DND-41 (cell line): ENCODE measurements around the gene SEC31B.

Experiments
- ATAC-seq: fragments of 200-7000 bp; cut with Tn5 transposase; 3 replicates; pipeline ENCODE4 v1.9.1; 2021; ENCODE audit warnings: low read depth; ENCODE audit not compliant: insufficient read depth
- DNase-seq: peaks from one replicate; pipeline ENCODE4 v3.0.0-alpha.2; 2020
- H2AFZ ChIP-seq: 2 replicates; pipeline ENCODE4 v1.6.0; 2012; ENCODE audit warnings: low read depth, low read length
- H3K27ac ChIP-seq: 2 replicates; pipeline ENCODE4 v1.5.1; 2012; ENCODE audit warnings: low read length, inconsistent platforms
- H3K27me3 ChIP-seq: fragments of 200-600 bp; sonication (generic); 2 replicates; pipeline ENCODE4 v1.6.0; 2012; ENCODE audit warnings: low read length, mild to moderate bottlenecking, inconsistent platforms; ENCODE audit not compliant: insufficient read depth, poor library complexity
- H3K36me3 ChIP-seq: 2 replicates; pipeline ENCODE4 v1.5.1; 2012; ENCODE audit warnings: low read length, inconsistent platforms; ENCODE audit not compliant: insufficient read depth
- H3K4me1 ChIP-seq: 2 replicates; pipeline ENCODE4 v1.5.1; 2012; ENCODE audit warnings: mild to moderate bottlenecking, low read length; ENCODE audit not compliant: insufficient read depth
- H3K4me2 ChIP-seq: 2 replicates; pipeline ENCODE4 v1.6.0; 2012; ENCODE audit warnings: mild to moderate bottlenecking, moderate library complexity, low read length, inconsistent platforms; ENCODE audit not compliant: insufficient read depth
- H3K4me3 ChIP-seq, 2 experiments: fragments of 200-600 bp in 1 of 2; shearing (Covaris generic) in 1 of 2; 2 replicates each; pipeline ENCODE4 v1.5.1; 2012 to 2016; ENCODE audit warnings: inconsistent platforms in 2 of 2, low read length in 2 of 2, mild to moderate bottlenecking in 2 of 2, low read depth in 1 of 2, moderate library complexity in 1 of 2
- H3K79me2 ChIP-seq: 2 replicates; pipeline ENCODE4 v1.6.0; 2012; ENCODE audit warnings: low read length, inconsistent platforms; ENCODE audit not compliant: insufficient read depth
- H3K9ac ChIP-seq: 2 replicates; pipeline ENCODE4 v1.6.0; 2012; ENCODE audit warnings: low read depth, mild to moderate bottlenecking, inconsistent platforms, low read length, moderate library complexity
- H3K9me3 ChIP-seq: 2 replicates; pipeline ENCODE4 v1.5.1; 2012; ENCODE audit warnings: low read length, moderate library complexity, mild to moderate bottlenecking, inconsistent platforms; ENCODE audit not compliant: insufficient read depth, severe bottlenecking
- H4K20me1 ChIP-seq: 2 replicates; pipeline ENCODE4 v1.6.0; 2012; ENCODE audit warnings: low read length; ENCODE audit not compliant: insufficient read depth
- EZH2 ChIP-seq: IDR thresholded peaks from 3 replicates; pipeline ENCODE4 v1.6.1; 2012; ENCODE audit warnings: borderline replicate concordance, low read depth, mild to moderate bottlenecking, moderate library complexity, low read length, inconsistent platforms; ENCODE audit not compliant: severe bottlenecking
- TF ChIP-seq, protein P1 (sequence below): IDR thresholded peaks from 2 replicates; pipeline ENCODE4 v1.5.1; 2012; ENCODE audit warnings: borderline replicate concordance, low read length, moderate library complexity, mild to moderate bottlenecking; ENCODE audit not compliant: poor library complexity, severe bottlenecking; ENCODE audit errors: extremely low read depth

Gene SEC31B

GRCh38 chr10:100468322-100468721, 51.3 kb downstream of the SEC31B start:
- no peak for ATAC-seq
- no peak for DNase-seq
- H3K9ac ChIP-seq = no peak overlapping the region
- no peaks in the 10 kb centered on the region for H3K9me3 ChIP-seq
- H3K36me3 ChIP-seq = no peaks in the 10 kb centered on the region
- no peak overlapping the region for H3K4me3 ChIP-seq
- TF ChIP-seq, protein P1, sequence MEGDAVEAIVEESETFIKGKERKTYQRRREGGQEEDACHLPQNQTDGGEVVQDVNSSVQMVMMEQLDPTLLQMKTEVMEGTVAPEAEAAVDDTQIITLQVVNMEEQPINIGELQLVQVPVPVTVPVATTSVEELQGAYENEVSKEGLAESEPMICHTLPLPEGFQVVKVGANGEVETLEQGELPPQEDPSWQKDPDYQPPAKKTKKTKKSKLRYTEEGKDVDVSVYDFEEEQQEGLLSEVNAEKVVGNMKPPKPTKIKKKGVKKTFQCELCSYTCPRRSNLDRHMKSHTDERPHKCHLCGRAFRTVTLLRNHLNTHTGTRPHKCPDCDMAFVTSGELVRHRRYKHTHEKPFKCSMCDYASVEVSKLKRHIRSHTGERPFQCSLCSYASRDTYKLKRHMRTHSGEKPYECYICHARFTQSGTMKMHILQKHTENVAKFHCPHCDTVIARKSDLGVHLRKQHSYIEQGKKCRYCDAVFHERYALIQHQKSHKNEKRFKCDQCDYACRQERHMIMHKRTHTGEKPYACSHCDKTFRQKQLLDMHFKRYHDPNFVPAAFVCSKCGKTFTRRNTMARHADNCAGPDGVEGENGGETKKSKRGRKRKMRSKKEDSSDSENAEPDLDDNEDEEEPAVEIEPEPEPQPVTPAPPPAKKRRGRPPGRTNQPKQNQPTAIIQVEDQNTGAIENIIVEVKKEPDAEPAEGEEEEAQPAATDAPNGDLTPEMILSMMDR = no peak
- no peak for TF ChIP-seq EZH2
- no peaks in the 10 kb centered on the region for H4K20me1 ChIP-seq
- no peak overlapping the region for H3K4me2 ChIP-seq
- no peak overlapping the region for H2AFZ ChIP-seq
- no peak overlapping the region for H3K27ac ChIP-seq
- H3K79me2 ChIP-seq = no peaks in the 10 kb centered on the region
- peaks cover 6% of the 10 kb centered on the region for H3K27me3 ChIP-seq
- no peaks in the 10 kb centered on the region for H3K4me1 ChIP-seq

DNA sequence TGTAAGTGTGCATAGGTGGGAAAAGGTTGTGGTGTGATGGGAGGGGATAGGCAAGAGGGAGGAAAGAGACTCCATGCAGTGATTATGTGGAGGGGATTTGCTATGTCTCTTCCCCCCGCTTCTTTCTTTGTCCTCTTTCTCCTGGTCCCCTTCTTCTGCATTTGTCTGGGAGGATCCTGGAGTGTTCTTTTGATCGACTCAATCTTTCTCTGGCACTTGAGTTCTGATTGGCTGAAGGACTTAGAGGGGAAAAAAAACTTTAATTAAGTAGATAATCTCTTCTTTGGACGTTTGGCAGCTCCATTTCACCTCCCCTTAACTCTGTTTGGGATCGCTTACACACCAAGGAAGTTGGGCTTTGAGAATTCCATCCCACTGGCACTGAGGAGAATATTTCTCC, 57.0 kb downstream of the SEC31B start, which contains the start of gene WNT8B:
WNT8B (plus strand) TSS at position 301 of the 400 bp plus-strand sequence. CDS start 160 bp downstream, outside the sequence.
- Histone ChIP-seq H3K9ac (no peak within 1 kb of the TSS), H3K4me3 (no peak within 1 kb of the TSS), H3K27me3 (peaks cover 5% of the 10 kb centered on the region), H3K36me3 (no peaks in the 10 kb centered on the region), H3K4me2 (no peak within 1 kb of the TSS), H3K9me3 (no peaks in the 10 kb centered on the region), H3K4me1 (no peaks in the 10 kb centered on the region), H2AFZ (no peak within 1 kb of the TSS), H3K27ac (no peak within 1 kb of the TSS), H4K20me1 (no peaks in the 10 kb centered on the region), H3K79me2 (no peaks in the 10 kb centered on the region)
- no peak for DNase-seq
- no peak for ATAC-seq
- TF ChIP-seq, protein P1 = no peak
- no peak for TF ChIP-seq EZH2

GRCh38 chr10:100448951-100449350, 70.7 kb downstream of the SEC31B start:
- no peak overlapping the region for H2AFZ ChIP-seq
- H3K4me2 ChIP-seq = no peak overlapping the region
- no peak for DNase-seq
- no peak overlapping the region for H3K4me3 ChIP-seq
- no peak for ATAC-seq
- H3K79me2 ChIP-seq = no peaks in the 10 kb centered on the region
- H3K27me3 ChIP-seq = no peaks in the 10 kb centered on the region
- TF ChIP-seq, protein P1 = no peak
- no peak for TF ChIP-seq EZH2
- H4K20me1 ChIP-seq = no peaks in the 10 kb centered on the region
- no peak overlapping the region for H3K9ac ChIP-seq
- H3K36me3 ChIP-seq = no peaks in the 10 kb centered on the region
- H3K4me1 ChIP-seq = no peaks in the 10 kb centered on the region
- H3K9me3 ChIP-seq = no peaks in the 10 kb centered on the region
- H3K27ac ChIP-seq = no peak overlapping the region

GRCh38 chr10:100447663-100448062, 72.0 kb downstream of the SEC31B start:
- no peak overlapping the region for H3K27ac ChIP-seq
- ATAC-seq (no peak), DNase-seq (no peak)
- no peaks in the 10 kb centered on the region for H3K36me3 ChIP-seq
- no peak for TF ChIP-seq EZH2
- TF ChIP-seq, protein P1 = no peak
- H4K20me1 ChIP-seq = no peaks in the 10 kb centered on the region
- no peaks in the 10 kb centered on the region for H3K79me2 ChIP-seq
- no peak overlapping the region for H3K4me2 ChIP-seq
- no peaks in the 10 kb centered on the region for H3K9me3 ChIP-seq
- H3K27me3 ChIP-seq = no peaks in the 10 kb centered on the region
- H2AFZ ChIP-seq = no peak overlapping the region
- no peaks in the 10 kb centered on the region for H3K4me1 ChIP-seq
- no peak overlapping the region for H3K4me3 ChIP-seq
- H3K9ac ChIP-seq = no peak overlapping the region
